ENCODE measurements around the gene FHIT.

The FHIT gene

DNA sequence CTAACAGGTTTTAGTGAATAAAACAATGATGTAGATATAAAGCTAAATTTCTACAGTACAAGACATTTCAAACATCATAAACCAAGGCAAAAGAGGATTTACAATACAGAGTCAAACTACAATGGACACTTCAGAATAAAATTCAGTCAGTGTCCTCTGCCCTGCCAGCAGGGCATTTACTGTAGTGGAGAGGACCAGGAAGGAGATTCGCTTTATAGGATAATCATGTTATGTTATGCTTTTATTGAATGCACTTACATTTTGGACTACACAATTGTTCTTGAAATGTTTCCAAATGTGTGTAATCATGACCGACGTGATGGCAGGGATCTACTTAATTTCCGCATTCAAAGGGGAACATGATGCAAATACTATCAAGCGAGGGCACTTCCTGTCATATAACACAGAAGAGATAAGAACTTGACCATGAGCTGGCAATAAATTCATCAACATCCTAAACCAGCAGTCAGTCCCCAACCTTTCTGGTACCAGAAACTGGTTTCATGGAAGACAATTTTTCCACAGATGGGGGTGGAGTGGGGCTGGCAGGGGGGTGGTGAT is 925.6 kb downstream of the FHIT start:
- H3F3A ChIP-seq (ENCODE audit: control insufficient read depth, insufficient read depth) = no peaks in the 10 kb centered on the region
- no peaks in the 10 kb centered on the region for H3K79me2 ChIP-seq (ENCODE audit: control insufficient read depth, low read length)
- no peaks in the 10 kb centered on the region for H3K27me3 ChIP-seq (ENCODE audit: control insufficient read depth, low read length)
- H3K9me2 ChIP-seq (replicated peaks; ENCODE audit: control insufficient read depth, low read length) = no peaks in the 10 kb centered on the region
- no peaks in the 10 kb centered on the region for H3K4me1 ChIP-seq (ENCODE audit: control insufficient read depth, low read length)
- H3K9me3 ChIP-seq (ENCODE audit: control insufficient read depth, insufficient read depth, low read length) = no peaks in the 10 kb centered on the region
- no peaks in the 10 kb centered on the region for H4K20me1 ChIP-seq (ENCODE audit: control insufficient read depth, insufficient read depth, low read depth, low read length)
- no peaks in the 10 kb centered on the region for H3K36me3 ChIP-seq (ENCODE audit: control insufficient read depth, low read length)
- TF ChIP-seq, protein P1, sequence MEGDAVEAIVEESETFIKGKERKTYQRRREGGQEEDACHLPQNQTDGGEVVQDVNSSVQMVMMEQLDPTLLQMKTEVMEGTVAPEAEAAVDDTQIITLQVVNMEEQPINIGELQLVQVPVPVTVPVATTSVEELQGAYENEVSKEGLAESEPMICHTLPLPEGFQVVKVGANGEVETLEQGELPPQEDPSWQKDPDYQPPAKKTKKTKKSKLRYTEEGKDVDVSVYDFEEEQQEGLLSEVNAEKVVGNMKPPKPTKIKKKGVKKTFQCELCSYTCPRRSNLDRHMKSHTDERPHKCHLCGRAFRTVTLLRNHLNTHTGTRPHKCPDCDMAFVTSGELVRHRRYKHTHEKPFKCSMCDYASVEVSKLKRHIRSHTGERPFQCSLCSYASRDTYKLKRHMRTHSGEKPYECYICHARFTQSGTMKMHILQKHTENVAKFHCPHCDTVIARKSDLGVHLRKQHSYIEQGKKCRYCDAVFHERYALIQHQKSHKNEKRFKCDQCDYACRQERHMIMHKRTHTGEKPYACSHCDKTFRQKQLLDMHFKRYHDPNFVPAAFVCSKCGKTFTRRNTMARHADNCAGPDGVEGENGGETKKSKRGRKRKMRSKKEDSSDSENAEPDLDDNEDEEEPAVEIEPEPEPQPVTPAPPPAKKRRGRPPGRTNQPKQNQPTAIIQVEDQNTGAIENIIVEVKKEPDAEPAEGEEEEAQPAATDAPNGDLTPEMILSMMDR (IDR thresholded peaks at IDR 0.05; ENCODE audit: low read depth, low read length, poor library complexity, severe bottlenecking) = no peak
- no peak for TF ChIP-seq EZH2phosphoT487 (IDR thresholded peaks at IDR 0.05; ENCODE audit: borderline replicate concordance, low read length)
- H3K4me2 ChIP-seq (ENCODE audit: low read length) = no peak overlapping the region
- no peak overlapping the region for H3K4me3 ChIP-seq (ENCODE audit: low read length)
- H3K27ac ChIP-seq (ENCODE audit: low read depth, low read length) = no peak overlapping the region

GRCh38 chr3:60323651-60324050 is 927.6 kb downstream of the FHIT start:
- H3K4me3 ChIP-seq (ENCODE audit: low read length) = no peak overlapping the region
- H3K27me3 ChIP-seq (ENCODE audit: control insufficient read depth, low read length) = no peaks in the 10 kb centered on the region
- H3K4me2 ChIP-seq (ENCODE audit: low read length) = no peak overlapping the region
- no peaks in the 10 kb centered on the region for H4K20me1 ChIP-seq (ENCODE audit: control insufficient read depth, insufficient read depth, low read depth, low read length)
- H3K27ac ChIP-seq (ENCODE audit: low read depth, low read length) = no peak overlapping the region
- no peaks in the 10 kb centered on the region for H3F3A ChIP-seq (ENCODE audit: control insufficient read depth, insufficient read depth)
- no peaks in the 10 kb centered on the region for H3K9me3 ChIP-seq (ENCODE audit: control insufficient read depth, insufficient read depth, low read length)
- H3K79me2 ChIP-seq (ENCODE audit: control insufficient read depth, low read length) = no peaks in the 10 kb centered on the region
- H3K36me3 ChIP-seq (ENCODE audit: control insufficient read depth, low read length) = no peaks in the 10 kb centered on the region
- H3K9me2 ChIP-seq (replicated peaks; ENCODE audit: control insufficient read depth, low read length) = no peaks in the 10 kb centered on the region
- TF ChIP-seq, protein P1 (IDR thresholded peaks at IDR 0.05; ENCODE audit: low read depth, low read length, poor library complexity, severe bottlenecking) = no peak
- no peak for TF ChIP-seq EZH2phosphoT487 (IDR thresholded peaks at IDR 0.05; ENCODE audit: borderline replicate concordance, low read length)
- H3K4me1 ChIP-seq (ENCODE audit: control insufficient read depth, low read length) = no peaks in the 10 kb centered on the region

DNA sequence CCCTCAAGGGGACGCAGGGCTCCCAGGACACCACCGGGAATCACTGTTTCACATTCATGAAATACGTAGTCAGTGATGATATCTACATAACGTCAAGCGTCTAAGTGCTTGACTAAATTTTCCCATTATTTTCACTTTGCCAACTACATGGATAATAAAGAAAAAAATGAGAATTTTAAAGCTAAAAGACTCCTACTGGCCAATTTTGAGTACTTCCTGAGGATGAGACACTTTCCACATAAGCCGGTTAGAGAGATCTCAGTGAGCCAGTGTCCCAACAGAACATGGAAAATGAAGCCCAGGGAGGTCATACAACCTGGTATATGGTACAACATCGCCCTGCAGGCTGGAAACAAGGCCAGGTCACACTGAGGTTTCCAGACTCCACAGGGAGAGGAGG is 928.1 kb downstream of the FHIT start:
- Histone ChIP-seq H3K4me3 (ENCODE audit: low read length) (no peak overlapping the region), H3K27ac (ENCODE audit: low read depth, low read length) (no peak overlapping the region), H3K79me2 (ENCODE audit: control insufficient read depth, low read length) (no peaks in the 10 kb centered on the region), H3K27me3 (ENCODE audit: control insufficient read depth, low read length) (no peaks in the 10 kb centered on the region), H3K4me2 (ENCODE audit: low read length) (no peak overlapping the region), H3K36me3 (ENCODE audit: control insufficient read depth, low read length) (no peaks in the 10 kb centered on the region), H3K9me2 (replicated peaks; ENCODE audit: control insufficient read depth, low read length) (no peaks in the 10 kb centered on the region), H4K20me1 (ENCODE audit: control insufficient read depth, insufficient read depth, low read depth, low read length) (no peaks in the 10 kb centered on the region), H3K9me3 (ENCODE audit: control insufficient read depth, insufficient read depth, low read length) (no peaks in the 10 kb centered on the region), H3K4me1 (ENCODE audit: control insufficient read depth, low read length) (no peaks in the 10 kb centered on the region), H3F3A (ENCODE audit: control insufficient read depth, insufficient read depth) (no peaks in the 10 kb centered on the region)
- TF ChIP-seq EZH2phosphoT487 (IDR thresholded peaks at IDR 0.05; ENCODE audit: borderline replicate concordance, low read length) = no peak
- TF ChIP-seq, protein P1 (IDR thresholded peaks at IDR 0.05; ENCODE audit: low read depth, low read length, poor library complexity, severe bottlenecking) = no peak
